ENCODE data around the gene MARCHF10.
"Not testable (repeated sequence)": the region's sequence is repeated elsewhere in the genome, so short reads cannot be mapped to it uniquely, and the experiment has no call there.

Gene MARCHF10

DNA sequence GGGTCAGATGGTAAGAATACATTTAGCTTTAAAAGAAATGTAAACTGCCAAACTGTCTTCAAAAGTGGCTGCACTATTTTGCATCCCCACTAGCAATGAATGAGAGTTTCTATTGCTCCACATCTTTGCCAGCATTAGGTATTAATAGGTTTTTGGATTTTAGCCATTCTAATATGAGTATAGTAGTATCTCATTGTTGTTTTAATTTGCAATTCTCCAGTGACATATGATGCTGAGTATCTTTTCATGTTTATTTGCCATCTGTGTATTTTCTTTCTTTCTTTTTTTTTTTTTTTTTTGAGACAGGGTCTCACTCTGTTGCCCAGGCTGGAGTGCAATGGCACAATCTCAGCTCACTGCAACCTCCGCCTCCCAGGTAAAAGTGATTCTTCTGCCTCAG is 24.3 kb upstream of the MARCHF10 start:
- Histone ChIP-seq H3K4me1 (ENCODE audit: control insufficient read depth, insufficient read depth, low read length) (no peaks in the 10 kb centered on the region), H3K36me3 (ENCODE audit: control insufficient read depth, insufficient read depth, low read length) (no peaks in the 10 kb centered on the region), H3K27me3 (ENCODE audit: control insufficient read depth, insufficient read depth, low read length) (no peaks in the 10 kb centered on the region), H3K9me3 (ENCODE audit: control insufficient read depth, low read length) (no peaks in the 10 kb centered on the region), H3K9ac (ENCODE audit: low read length) (no peak overlapping the region), H3K4me3 (ENCODE audit: low read length) (no peak overlapping the region)

DNA sequence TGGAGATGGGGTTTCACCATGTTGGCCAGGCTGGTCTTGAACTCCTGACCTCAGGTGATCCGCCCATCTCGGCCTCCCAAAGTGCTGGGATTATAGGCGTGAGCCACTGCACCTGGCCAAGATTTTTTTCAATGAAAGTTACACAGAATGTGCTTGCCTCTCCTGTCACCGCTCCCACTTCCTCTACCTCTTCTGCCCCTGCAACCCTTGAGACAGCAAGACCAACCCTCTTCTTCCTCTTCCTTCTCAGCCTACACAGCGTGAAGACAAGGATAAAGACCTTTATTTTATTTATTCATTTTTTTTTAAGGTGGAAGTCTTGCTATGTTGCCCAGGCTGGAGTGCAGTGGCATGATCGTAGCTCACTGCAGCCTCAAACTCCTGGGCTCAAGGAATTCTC is 23.0 kb upstream of the MARCHF10 start:
- H3K4me1 ChIP-seq (ENCODE audit: control insufficient read depth, insufficient read depth, low read length); H3K4me3 ChIP-seq (ENCODE audit: low read length); H3K27me3 ChIP-seq (ENCODE audit: control insufficient read depth, insufficient read depth, low read length); H3K9ac ChIP-seq (ENCODE audit: low read length); H3K36me3 ChIP-seq (ENCODE audit: control insufficient read depth, insufficient read depth, low read length); H3K9me3 ChIP-seq (ENCODE audit: control insufficient read depth, low read length): not testable (repeated sequence)

DNA sequence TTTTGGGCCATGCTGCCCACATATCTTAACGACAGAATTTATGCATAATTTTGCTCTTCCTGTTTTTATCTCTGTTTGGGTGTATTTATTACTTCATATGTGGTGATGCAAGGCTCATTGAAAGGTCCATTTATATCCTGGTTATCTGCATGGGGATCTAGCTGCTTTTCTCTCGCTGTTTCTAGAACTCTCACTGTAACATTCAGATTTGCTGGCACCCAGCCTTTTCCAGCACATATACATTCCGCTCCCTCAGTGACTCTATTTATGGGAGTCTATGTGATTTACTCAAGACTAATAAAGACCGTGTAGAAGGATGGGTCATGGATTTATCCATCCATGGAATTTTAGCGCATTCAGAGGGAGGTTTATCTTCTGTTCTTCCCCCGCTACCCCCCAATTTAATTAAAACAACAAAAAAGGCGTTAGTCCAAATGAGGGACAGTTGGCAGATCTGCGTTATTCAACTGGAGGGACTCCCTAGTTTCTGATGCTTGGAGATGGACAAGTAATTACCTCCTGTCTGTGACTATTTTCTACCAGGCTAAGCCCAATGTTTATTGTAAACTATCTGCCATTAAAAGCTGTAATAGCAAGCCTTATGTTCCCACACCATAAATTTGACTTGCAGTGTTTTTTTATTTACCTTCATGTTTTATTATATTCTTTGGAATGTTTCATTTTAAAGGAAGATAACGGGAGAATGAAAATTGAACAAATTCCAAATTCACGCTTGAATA is 19.8 kb upstream of the MARCHF10 start:
- H3K9me3 ChIP-seq (ENCODE audit: control insufficient read depth, low read length), result no peaks in the 10 kb centered on the region
- H3K4me3 ChIP-seq (ENCODE audit: low read length), result no peak overlapping the region
- no peaks in the 10 kb centered on the region for H3K4me1 ChIP-seq (ENCODE audit: control insufficient read depth, insufficient read depth, low read length)
- no peak overlapping the region for H3K9ac ChIP-seq (ENCODE audit: low read length)
- H3K36me3 ChIP-seq (ENCODE audit: control insufficient read depth, insufficient read depth, low read length), result no peaks in the 10 kb centered on the region
- H3K27me3 ChIP-seq (ENCODE audit: control insufficient read depth, insufficient read depth, low read length), result peaks cover 7% of the 10 kb centered on the region

DNA sequence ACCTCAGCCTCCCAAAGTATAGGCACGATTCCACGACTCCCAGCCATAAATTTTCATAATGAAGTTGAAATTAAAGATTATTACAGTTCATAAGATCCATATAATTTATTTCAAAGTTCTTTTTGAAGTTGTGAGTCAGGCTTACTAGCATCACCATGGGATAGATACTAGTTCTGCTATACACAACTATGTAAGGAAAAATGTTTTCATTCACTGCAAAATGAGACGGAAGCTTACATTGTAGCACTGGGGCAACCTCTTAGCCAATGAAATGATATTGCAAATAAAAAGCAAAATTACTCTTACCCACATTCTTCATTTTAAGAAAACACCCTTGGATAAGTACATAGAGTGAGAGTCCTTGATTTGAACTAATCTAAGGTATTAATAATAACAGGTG is 18.8 kb upstream of the MARCHF10 start:
- Histone ChIP-seq H3K27me3 (ENCODE audit: control insufficient read depth, insufficient read depth, low read length) (peaks cover 7% of the 10 kb centered on the region), H3K36me3 (ENCODE audit: control insufficient read depth, insufficient read depth, low read length) (no peaks in the 10 kb centered on the region), H3K4me3 (ENCODE audit: low read length) (no peak overlapping the region), H3K9ac (ENCODE audit: low read length) (no peak overlapping the region), H3K9me3 (ENCODE audit: control insufficient read depth, low read length) (no peaks in the 10 kb centered on the region), H3K4me1 (ENCODE audit: control insufficient read depth, insufficient read depth, low read length) (peaks cover 1% of the 10 kb centered on the region)

DNA sequence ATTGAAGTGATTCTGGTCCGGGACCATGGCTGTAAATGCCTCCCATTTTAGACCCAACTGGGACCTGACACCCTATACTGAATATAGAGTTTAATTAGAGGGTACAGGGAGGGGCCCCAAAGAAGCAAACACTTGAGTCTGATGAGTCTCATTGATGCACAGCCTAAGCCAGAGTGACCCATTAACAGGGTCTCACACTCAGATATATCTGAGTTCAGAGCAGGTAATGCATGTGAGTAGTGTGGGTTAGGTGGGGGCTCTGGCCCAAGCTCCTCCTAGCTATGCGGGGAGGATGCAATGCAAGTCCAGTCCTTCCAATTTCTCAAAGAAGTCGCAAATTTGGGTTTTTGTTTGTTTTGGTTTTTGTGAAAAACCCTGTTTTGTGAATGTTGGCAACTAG is 17.1 kb upstream of the MARCHF10 start:
- Histone ChIP-seq H3K4me1 (ENCODE audit: control insufficient read depth, insufficient read depth, low read length) (peaks cover 17% of the 10 kb centered on the region), H3K36me3 (ENCODE audit: control insufficient read depth, insufficient read depth, low read length) (no peaks in the 10 kb centered on the region), H3K4me3 (ENCODE audit: low read length) (no peak overlapping the region), H3K9ac (ENCODE audit: low read length) (no peak overlapping the region), H3K27me3 (ENCODE audit: control insufficient read depth, insufficient read depth, low read length) (peaks cover 7% of the 10 kb centered on the region), H3K9me3 (ENCODE audit: control insufficient read depth, low read length) (no peaks in the 10 kb centered on the region)

DNA sequence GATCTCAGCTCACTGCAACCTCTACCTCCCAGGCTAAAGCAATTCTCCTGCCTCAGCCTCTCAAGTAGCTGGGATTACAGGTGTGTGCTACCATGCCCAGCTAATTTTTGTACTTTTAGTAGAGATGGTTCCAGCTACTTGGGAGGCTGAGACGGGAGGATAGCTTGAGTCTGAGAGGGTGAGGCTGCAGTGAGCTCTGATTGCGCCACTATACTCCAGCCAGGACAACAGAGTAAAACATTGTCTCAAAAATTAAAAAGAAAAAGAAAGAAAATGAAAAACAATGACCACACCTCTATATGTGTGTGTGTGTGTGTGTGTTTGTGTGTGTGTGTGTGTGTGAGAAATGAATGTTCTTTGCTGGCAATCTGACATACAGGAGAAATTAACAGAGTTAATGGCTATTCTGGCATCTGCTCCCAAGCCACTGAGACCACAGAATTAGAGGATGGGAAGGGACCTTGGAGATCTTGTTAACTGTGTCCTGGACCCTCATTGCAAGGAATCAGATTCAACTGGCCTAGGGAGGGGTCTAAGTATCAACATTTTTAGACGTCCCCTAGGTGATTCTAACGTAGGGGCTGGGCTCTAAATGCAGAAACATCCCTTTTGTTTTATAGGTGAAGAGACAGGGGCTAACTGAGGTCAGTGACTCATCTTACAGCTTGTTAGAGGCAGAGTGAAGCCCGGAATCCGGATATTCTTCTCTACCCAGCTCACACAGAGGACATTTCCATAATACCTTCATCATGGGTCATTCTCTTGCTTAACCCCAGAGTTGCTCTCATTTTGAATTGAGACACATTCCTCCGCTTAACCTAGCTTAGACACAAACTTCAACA is 16.4 kb upstream of the MARCHF10 start:
- Histone ChIP-seq H3K4me3 (ENCODE audit: low read length) (no peak overlapping the region), H3K27me3 (ENCODE audit: control insufficient read depth, insufficient read depth, low read length) (peaks cover 11% of the 10 kb centered on the region), H3K36me3 (ENCODE audit: control insufficient read depth, insufficient read depth, low read length) (no peaks in the 10 kb centered on the region), H3K4me1 (ENCODE audit: control insufficient read depth, insufficient read depth, low read length) (peaks cover 23% of the 10 kb centered on the region), H3K9me3 (ENCODE audit: control insufficient read depth, low read length) (no peaks in the 10 kb centered on the region), H3K9ac (ENCODE audit: low read length) (no peak overlapping the region)

DNA sequence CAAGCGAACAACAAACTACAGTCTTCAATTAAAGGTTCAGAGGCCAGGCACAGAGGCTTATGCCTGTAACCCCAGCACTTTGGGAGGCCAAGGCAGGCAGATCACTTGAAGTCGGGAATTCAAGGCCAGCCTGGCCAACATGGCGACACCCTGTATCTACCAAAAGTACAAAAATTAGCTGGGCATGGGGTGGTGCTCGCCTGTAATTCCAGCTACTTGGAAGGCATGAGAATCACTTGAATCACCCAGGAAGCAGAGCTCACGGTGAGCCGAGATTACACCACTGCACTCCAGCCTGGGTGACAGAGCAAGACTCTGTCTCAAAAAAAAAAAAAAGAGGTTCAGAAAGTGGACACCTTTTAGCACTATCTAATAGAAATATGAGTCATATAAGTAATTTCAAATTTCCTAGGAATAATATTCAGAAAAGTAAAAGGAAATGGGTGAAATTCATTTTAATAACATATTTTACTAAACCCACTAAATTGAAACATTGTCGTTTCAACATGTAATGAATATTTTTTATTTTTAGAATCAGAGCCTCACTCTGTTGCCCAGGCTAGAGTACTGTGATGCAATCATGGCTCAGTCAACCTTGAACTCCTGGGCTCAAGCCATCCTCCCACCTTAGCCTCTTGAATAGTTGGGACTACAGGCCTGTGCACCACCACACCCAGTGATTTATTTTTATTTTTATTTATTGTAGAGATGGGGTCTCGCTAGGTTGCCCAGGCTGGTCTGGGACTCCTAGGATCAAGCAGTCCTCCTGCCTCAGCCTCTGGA is 15.2 kb upstream of the MARCHF10 start:
- H3K4me3 ChIP-seq (ENCODE audit: low read length), result no peak overlapping the region
- H3K36me3 ChIP-seq (ENCODE audit: control insufficient read depth, insufficient read depth, low read length), result no peaks in the 10 kb centered on the region
- peaks cover 27% of the 10 kb centered on the region for H3K4me1 ChIP-seq (ENCODE audit: control insufficient read depth, insufficient read depth, low read length)
- peaks cover 19% of the 10 kb centered on the region for H3K27me3 ChIP-seq (ENCODE audit: control insufficient read depth, insufficient read depth, low read length)
- H3K9me3 ChIP-seq (ENCODE audit: control insufficient read depth, low read length), result no peaks in the 10 kb centered on the region
- no peak overlapping the region for H3K9ac ChIP-seq (ENCODE audit: low read length)

DNA sequence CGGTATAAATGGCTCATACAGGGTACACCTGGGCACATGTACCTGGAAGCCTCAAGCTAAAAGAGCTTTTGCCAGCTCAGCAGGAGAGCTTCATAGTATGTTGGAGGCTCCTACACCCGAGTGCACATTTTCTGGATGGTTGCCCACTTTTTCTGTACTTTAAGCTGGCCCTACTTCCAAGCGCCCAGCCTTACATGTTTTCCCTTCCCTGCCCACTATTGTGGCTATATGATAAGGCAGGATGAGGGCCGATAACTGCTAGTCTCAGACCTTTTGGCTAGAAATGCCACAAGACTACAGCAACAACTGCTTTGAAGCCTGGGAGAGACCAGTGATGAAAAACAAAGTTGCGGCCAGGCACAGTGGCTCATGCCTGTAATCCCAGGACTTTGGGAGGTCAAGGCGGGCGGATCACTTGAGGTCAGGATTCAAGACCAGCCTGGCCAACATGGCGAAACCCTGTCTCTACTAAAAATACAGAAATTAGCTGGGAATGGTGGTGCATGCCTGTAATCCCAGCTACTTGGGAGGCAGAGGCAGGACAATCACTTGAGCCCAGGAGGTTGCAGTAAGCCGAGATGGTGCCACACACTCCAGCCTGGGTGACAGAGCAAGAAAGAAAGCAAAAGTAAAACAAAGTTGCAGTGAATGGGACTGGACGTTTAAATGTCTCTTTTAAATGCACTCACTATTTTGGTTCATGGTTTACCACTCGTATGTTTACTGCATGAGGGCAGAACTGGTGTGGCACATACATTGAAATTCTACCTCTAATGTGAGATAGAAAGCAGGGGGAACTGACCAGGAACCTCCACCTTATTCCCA is 14.2 kb upstream of the MARCHF10 start:
- Histone ChIP-seq H3K4me1 (ENCODE audit: control insufficient read depth, insufficient read depth, low read length) (peaks cover 27% of the 10 kb centered on the region), H3K27me3 (ENCODE audit: control insufficient read depth, insufficient read depth, low read length) (peaks cover 19% of the 10 kb centered on the region), H3K9ac (ENCODE audit: low read length) (no peak overlapping the region), H3K36me3 (ENCODE audit: control insufficient read depth, insufficient read depth, low read length) (no peaks in the 10 kb centered on the region), H3K9me3 (ENCODE audit: control insufficient read depth, low read length) (no peaks in the 10 kb centered on the region), H3K4me3 (ENCODE audit: low read length) (no peak overlapping the region)

DNA sequence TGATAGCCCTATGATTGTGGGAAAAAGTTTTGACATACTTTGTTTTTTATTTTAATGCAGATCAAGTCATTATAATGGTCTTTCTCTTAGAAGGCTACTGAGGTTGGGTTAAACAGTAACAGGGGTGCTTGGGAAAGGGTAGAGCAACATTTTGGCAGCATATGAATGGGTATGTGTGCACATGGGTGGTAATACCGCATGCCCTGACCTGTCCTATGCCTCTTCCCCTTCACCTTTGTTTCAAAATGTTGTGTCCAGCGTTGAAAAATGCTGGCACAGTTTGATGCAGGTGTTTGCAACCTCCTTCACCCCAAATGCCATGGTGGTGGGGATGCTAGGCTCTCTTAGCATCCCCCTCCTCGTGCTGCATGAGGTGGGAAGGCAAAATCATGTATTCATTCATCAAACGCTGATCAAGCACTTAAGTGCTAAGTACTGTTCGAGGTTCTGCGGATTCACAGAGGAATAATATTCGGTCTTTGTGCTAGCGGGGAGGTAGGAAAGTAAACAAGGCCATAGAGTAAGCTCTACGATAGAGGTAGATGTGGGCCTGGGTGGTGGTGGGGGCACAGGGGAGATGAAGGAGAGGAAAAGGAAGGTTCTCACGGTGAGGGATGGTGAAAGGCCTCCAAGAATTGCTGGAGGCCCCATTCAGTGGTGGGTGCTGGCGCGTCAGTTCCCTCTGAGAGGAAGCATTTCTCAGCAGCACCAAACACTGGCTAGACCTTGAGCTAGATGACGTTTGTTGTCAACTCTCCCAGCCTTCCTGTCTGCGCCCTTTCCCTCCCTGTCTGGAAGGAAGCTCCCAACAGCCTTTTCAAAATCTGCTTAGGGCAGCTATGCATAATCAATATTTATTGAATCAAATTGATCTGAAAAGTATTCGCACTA is 13.3 kb upstream of the MARCHF10 start:
- peaks cover 19% of the 10 kb centered on the region for H3K27me3 ChIP-seq (ENCODE audit: control insufficient read depth, insufficient read depth, low read length)
- no peaks in the 10 kb centered on the region for H3K9me3 ChIP-seq (ENCODE audit: control insufficient read depth, low read length)
- no peak overlapping the region for H3K9ac ChIP-seq (ENCODE audit: low read length)
- H3K4me1 ChIP-seq (ENCODE audit: control insufficient read depth, insufficient read depth, low read length), result peaks cover 27% of the 10 kb centered on the region
- H3K4me3 ChIP-seq (ENCODE audit: low read length), result no peak overlapping the region
- H3K36me3 ChIP-seq (ENCODE audit: control insufficient read depth, insufficient read depth, low read length), result no peaks in the 10 kb centered on the region

DNA sequence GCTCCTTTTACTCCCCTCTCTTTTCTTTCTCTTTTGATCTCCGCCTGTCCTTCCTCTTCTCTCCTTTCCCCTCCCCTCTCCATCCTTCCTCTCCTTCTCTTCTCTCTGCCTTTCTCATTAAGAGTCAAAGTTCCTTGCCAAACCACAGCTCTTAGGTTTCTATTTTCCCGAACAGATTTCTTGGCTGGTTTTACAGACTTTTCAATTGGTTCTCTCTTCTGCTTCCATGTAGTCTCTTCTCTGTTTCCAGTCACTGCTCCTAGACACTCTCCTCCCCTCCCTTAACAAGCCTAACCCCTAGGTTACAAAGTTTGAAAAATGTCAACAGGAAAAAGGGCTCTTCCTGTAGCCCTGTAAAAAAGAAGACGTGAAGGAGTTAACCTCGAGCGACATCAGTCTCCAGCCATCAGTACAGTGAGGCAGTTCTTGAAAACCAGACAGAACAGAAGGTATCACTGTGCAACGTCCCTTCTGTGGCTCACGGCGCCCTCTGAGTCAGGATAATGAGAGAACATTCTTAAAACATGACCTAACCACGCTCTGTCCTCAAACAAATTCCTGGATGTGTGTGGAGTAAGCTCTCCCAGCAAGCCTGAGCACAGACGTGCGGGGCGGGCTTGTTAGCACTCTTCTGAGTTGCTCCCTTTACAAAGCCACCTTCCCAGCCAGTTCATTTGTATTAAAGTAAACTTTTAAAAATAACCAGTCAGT is 11.6 kb upstream of the MARCHF10 start:
- Histone ChIP-seq H3K9me3 (ENCODE audit: control insufficient read depth, low read length) (no peaks in the 10 kb centered on the region), H3K9ac (ENCODE audit: low read length) (peak overlapping the region; percentile 42), H3K4me1 (ENCODE audit: control insufficient read depth, insufficient read depth, low read length) (peaks cover 27% of the 10 kb centered on the region), H3K4me3 (ENCODE audit: low read length) (no peak overlapping the region), H3K27me3 (ENCODE audit: control insufficient read depth, insufficient read depth, low read length) (peaks cover 13% of the 10 kb centered on the region), H3K36me3 (ENCODE audit: control insufficient read depth, insufficient read depth, low read length) (no peaks in the 10 kb centered on the region)

All from mucosa of stomach (tissue), 1 donor.